K562 (cell line): ENCODE measurements around the gene UBL7. TPM values are rescaled to one million over a fixed set of nuclear protein-coding genes. Genes with fewer than 3 reads are reported as not detected.

Source experiments
- ASH1L ChIP-seq: fragments of 450-650 bp; IDR thresholded peaks from 2 replicates; pipeline ENCODE4 v1.6.1; 2018; ENCODE audit warnings: borderline replicate concordance, mild to moderate bottlenecking, low read depth; ENCODE audit not compliant: partially characterized antibody
- CBFA2T2 ChIP-seq: fragments of 450-650 bp; conservative IDR thresholded peaks from 2 replicates; pipeline ENCODE4 v1.6.1; 2017; ENCODE audit warnings: mild to moderate bottlenecking
- CCNT2 ChIP-seq: IDR thresholded peaks from 2 replicates; pipeline ENCODE4 v1.6.1; 2011; ENCODE audit warnings: borderline replicate concordance, low read depth, mild to moderate bottlenecking, moderate library complexity, mixed read lengths, low read length; ENCODE audit not compliant: insufficient read length; ENCODE audit errors: extremely low read depth
- CHD2 ChIP-seq: IDR thresholded peaks from 2 replicates; pipeline ENCODE4 v1.6.1; 2011; ENCODE audit warnings: low read depth, low read length
- EP300 ChIP-seq: IDR thresholded peaks from 2 replicates; pipeline ENCODE4 v1.6.1; 2012; ENCODE audit warnings: low read length, improper control_type of control experiment
- HMBOX1 ChIP-seq: sonication (generic); IDR thresholded peaks from 2 replicates; pipeline ENCODE4 v1.6.1; 2016
- IRF9 ChIP-seq: fragments of 450-650 bp; IDR thresholded peaks from 2 replicates; pipeline ENCODE4 v1.6.1; 2016; ENCODE audit warnings: missing biosample characterization, missing genetic modification characterization
- LARP7 ChIP-seq: fragments of 450-650 bp; IDR thresholded peaks from 2 replicates; pipeline ENCODE4 v1.6.1; 2016
- MAX ChIP-seq: sonication (generic); formaldehyde crosslinking; IDR thresholded peaks from 2 replicates; pipeline ENCODE4 v1.9.0; 2022; ENCODE audit warnings: mild to moderate bottlenecking, missing genetic modification reagents
- MAZ ChIP-seq, 2 experiments: fragments of 450-650 bp in 1 of 2; sonication (generic) in 1 of 2; formaldehyde crosslinking; IDR thresholded peaks in 1 of 2; conservative IDR thresholded peaks in 1 of 2; 2 replicates each; pipeline versions ENCODE4 v1.4.0 to v1.5.0; 2020; ENCODE audit warnings: mild to moderate bottlenecking in 1 of 2, missing genetic modification reagents in 1 of 2
- NCOA1 ChIP-seq: fragments of 450-650 bp; IDR thresholded peaks from 2 replicates; pipeline ENCODE4 v1.6.1; 2016; ENCODE audit warnings: low read depth
- POLR2AphosphoS2 ChIP-seq: IDR thresholded peaks from 2 replicates; pipeline ENCODE4 v1.6.1; 2012; ENCODE audit warnings: low read length, improper control_type of control experiment
- POLR2AphosphoS5 ChIP-seq: IDR thresholded peaks from 2 replicates; pipeline ENCODE4 v1.6.1; 2011; ENCODE audit warnings: mild to moderate bottlenecking, low read depth, low read length, moderate library complexity; ENCODE audit not compliant: control insufficient read depth, insufficient read depth
- RBBP5 ChIP-seq: fragments of 200-600 bp; sonication (generic); IDR thresholded peaks from 2 replicates; pipeline ENCODE4 v1.6.1; 2012; ENCODE audit warnings: borderline replicate concordance, mild to moderate bottlenecking, low read length, control low read depth, inconsistent platforms; ENCODE audit not compliant: insufficient read depth, poor library complexity, severe bottlenecking
- TBL1XR1 ChIP-seq, 2 experiments: IDR thresholded peaks; 2 replicates each; pipeline ENCODE4 v1.6.1; 2012; ENCODE audit warnings: improper control_type of control experiment in 2 of 2, low read length in 2 of 2, mild to moderate bottlenecking in 1 of 2
- TBP ChIP-seq: optimal IDR thresholded peaks from 2 replicates; pipeline ENCODE3; 2011; ENCODE audit warnings: low read depth, low read length, improper control_type of control experiment
- ZC3H11A ChIP-seq: IDR thresholded peaks from 2 replicates; pipeline ENCODE4 v1.6.1; 2012; ENCODE audit warnings: low read depth, low read length, improper control_type of control experiment
- ZNF655 ChIP-seq: fragments of 250-450 bp; sonication (Bioruptor Pico); IDR thresholded peaks from 2 replicates; pipeline ENCODE4 v1.5.0; 2021
- polyA plus RNA-seq, 8 experiments: library from polyadenylated mRNA; depleted of rRNA in 4 of 8; stranded (reverse) in 5 of 8; unstranded in 3 of 8; fragments of >200 nt; fragmentation: Nextera tagmentation in 2 of 8; fragmentation: Illumina TruSeq in 1 of 8; extraction: Ambion mirVana in 2 of 8; extraction: Trizol in 1 of 8; gene quantifications; 2 replicates each; pipeline versions ENCODE4 v1.2.1 to v1.2.3, GENCODE V29; 2011 to 2014; ENCODE audit warnings: inconsistent platforms in 1 of 8, missing spikeins in 1 of 8
- total RNA-seq, 7 experiments: library from RNA; depleted of rRNA in 6 of 7; stranded (reverse); fragments of >200 nt in 6 of 7; fragmentation: Illumina TruSeq in 2 of 7; extraction: Trizol in 2 of 7; gene quantifications; 2 replicates each; pipeline versions ENCODE4 v1.2.1 to v1.2.3, GENCODE V29; 2011 to 2021; ENCODE audit warnings: low replicate concordance in 1 of 7

UBL7 gene
- total and polyA plus RNA-seq, 9 of the 15 experiments (the other 6 are each of a cell fraction or from before 2014, with no cell fraction given): 19.2 to 63.4 (median 44.9) TPM

- TF ChIP-seq POLR2AphosphoS2 (no peak), ZC3H11A (no peak), ASH1L (peak; percentile 10), EP300 (peak; percentile 55), LARP7 (peak; percentile 89), NCOA1 (peak; percentile 82), CBFA2T2 (no peak), HMBOX1 (peak; percentile 4; the same call in 1 of the 2 replicates), MAX (no peak), POLR2AphosphoS5 (peak; percentile 84), IRF9 (tag) (no peak), TBP (peak; percentile 89), CHD2 (peak; percentile 37; the same call in 1 of the 2 replicates), RBBP5 (peak; percentile 88), TBL1XR1 (IDR thresholded peaks at IDR 0.05; ENCODE audit: low read length in 2 of 2) (peak; percentile 15 to 77; a peak in 2 of 4 replicates), ZNF655 (CRISPR knock-in tag) (no peak), CCNT2 (peak; percentile 69), MAZ (CRISPR knock-in tag; conservative IDR thresholded peaks at IDR 0.05 in 1 of 2, IDR thresholded peaks at IDR 0.05 in 1 of 2) (peak; percentile 52 to 78)
These were observed at the start of gene UBL7 (continued) for GRCh38 chr15:74460871-74461846.
